ENCODE data around the gene RALGPS1. TPM values are rescaled to one million over a fixed set of nuclear protein-coding genes. Genes with fewer than 3 reads are reported as not detected.

The RALGPS1 gene
- total and polyA plus RNA-seq, 8 donors, result 4.7 to 150 (median 42.2) TPM

DNA sequence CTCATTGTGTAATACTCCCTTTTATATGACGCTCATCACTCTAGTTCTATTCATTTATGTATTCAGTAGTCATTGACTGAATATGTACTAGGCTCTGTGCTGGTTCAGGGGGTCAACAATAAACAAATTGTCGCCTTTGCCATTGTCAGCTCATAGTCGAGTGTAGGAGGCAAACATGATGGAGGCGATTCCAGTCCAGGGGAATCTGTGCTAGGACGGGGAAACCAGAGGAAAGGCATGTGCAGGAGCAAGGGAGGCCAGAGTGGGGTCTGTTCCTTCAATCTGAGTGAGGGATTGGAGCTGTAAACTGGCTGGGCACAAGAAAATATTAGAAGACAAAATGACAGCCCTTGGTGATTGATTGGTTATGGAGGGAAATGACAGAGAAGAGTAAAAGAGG lies 123.9 kb downstream of the RALGPS1 start:
- TF ChIP-seq POLR2A (IDR thresholded peaks at IDR 0.05) (no peak), POLR2AphosphoS5 (IDR thresholded peaks at IDR 0.05) (no peak), EP300 (IDR thresholded peaks at IDR 0.05) (no peak)
- TF ChIP-seq, protein P1, sequence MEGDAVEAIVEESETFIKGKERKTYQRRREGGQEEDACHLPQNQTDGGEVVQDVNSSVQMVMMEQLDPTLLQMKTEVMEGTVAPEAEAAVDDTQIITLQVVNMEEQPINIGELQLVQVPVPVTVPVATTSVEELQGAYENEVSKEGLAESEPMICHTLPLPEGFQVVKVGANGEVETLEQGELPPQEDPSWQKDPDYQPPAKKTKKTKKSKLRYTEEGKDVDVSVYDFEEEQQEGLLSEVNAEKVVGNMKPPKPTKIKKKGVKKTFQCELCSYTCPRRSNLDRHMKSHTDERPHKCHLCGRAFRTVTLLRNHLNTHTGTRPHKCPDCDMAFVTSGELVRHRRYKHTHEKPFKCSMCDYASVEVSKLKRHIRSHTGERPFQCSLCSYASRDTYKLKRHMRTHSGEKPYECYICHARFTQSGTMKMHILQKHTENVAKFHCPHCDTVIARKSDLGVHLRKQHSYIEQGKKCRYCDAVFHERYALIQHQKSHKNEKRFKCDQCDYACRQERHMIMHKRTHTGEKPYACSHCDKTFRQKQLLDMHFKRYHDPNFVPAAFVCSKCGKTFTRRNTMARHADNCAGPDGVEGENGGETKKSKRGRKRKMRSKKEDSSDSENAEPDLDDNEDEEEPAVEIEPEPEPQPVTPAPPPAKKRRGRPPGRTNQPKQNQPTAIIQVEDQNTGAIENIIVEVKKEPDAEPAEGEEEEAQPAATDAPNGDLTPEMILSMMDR (IDR thresholded peaks at IDR 0.05), result no peak
- peaks cover 0 to 10% (median 4%) of the 10 kb centered on the region in 4 donors for H3K4me1 ChIP-seq
- H3K4me3 ChIP-seq, result no peak overlapping the region
- no peaks in the 10 kb centered on the region for H3K36me3 ChIP-seq
- 94 to 96% (median 94%) methylated on average over 5 of the region's 5 CpGs for WGBS, 5 donors
- intact Hi-C loops (cut with DNase I; ENCODE audit: low total_unique reads), result no loop called here
- H3K27ac ChIP-seq, result no peak overlapping the region
- DNase-seq, result no peak
- H3K27me3 ChIP-seq, result no peaks in the 10 kb centered on the region
- no peaks in the 10 kb centered on the region for H3K9me3 ChIP-seq

DNA sequence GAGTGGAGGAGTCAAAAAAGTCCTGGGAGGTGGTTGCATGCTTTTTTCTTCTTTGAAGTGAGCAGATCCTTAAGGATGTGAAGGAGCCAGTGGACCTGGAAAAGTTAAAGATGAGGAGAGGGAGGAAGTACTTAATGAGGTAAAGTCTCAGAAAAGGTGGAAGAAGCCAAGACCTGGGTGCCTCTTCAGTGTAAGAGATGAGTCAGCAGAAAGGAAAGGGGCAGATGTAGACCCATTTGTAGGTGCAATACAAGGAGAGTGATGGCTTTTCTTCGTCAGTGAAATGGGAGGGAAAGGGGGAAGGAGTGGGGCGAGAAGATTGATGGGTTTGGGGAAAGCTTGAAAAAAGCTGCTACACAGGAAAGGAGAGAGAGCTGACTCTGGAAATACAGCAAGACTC lies 124.9 kb downstream of the RALGPS1 start:
- H3K4me3 ChIP-seq, result no peak overlapping the region
- no peaks in the 10 kb centered on the region for H3K27me3 ChIP-seq
- peaks cover 0 to 5% (median 2%) of the 10 kb centered on the region in 4 donors for H3K4me1 ChIP-seq
- intact Hi-C loops (cut with DNase I; ENCODE audit: low total_unique reads), result no loop called here
- WGBS, 5 donors, result 95 to 100% (median 98%) methylated on average over 2 of the region's 2 CpGs
- no peaks in the 10 kb centered on the region for H3K9me3 ChIP-seq
- no peak for DNase-seq
- H3K36me3 ChIP-seq, result no peaks in the 10 kb centered on the region
- H3K27ac ChIP-seq, result no peak overlapping the region
- no peak for TF ChIP-seq EP300 (IDR thresholded peaks at IDR 0.05)
- no peak for TF ChIP-seq POLR2A (IDR thresholded peaks at IDR 0.05)
- no peak for TF ChIP-seq POLR2AphosphoS5 (IDR thresholded peaks at IDR 0.05)
- TF ChIP-seq, protein P1 (IDR thresholded peaks at IDR 0.05), result no peak

DNA sequence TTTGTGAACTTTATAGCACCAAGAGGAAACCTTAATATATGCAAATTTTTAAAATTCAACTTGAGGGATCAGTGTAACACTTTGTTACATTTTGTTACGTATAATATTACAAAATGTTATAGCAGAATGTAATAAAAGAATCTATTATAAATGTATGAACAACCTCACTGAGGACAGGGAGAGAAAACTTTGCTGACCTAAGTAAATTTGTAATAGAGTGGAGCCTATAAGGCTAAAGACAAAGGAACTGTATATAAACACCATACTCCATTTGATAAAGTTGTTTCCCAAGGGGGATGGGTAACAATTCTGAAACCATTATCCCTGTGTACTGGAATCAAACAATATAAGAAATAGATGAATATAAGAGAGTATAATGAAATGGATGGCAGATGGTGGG lies 130.6 kb downstream of the RALGPS1 start:
- intact Hi-C loops (cut with DNase I; ENCODE audit: low total_unique reads), result no loop called here
- DNase-seq, result no peak
- WGBS, 5 donors, result 91 to 98% (median 96%) methylated on average over 1 of the region's 1 CpG
- no peak overlapping the region for H3K27ac ChIP-seq
- H3K4me3 ChIP-seq, result no peak overlapping the region
- H3K4me1 ChIP-seq, result peaks cover 4 to 33% (median 15%) of the 10 kb centered on the region in 4 donors
- H3K36me3 ChIP-seq, result no peaks in the 10 kb centered on the region
- H3K27me3 ChIP-seq, result no peaks in the 10 kb centered on the region
- TF ChIP-seq EP300 (IDR thresholded peaks at IDR 0.05), result no peak
- no peak for TF ChIP-seq POLR2AphosphoS5 (IDR thresholded peaks at IDR 0.05)
- TF ChIP-seq POLR2A (IDR thresholded peaks at IDR 0.05), result no peak
- TF ChIP-seq, protein P1 (IDR thresholded peaks at IDR 0.05), result no peak
- no peaks in the 10 kb centered on the region for H3K9me3 ChIP-seq

DNA sequence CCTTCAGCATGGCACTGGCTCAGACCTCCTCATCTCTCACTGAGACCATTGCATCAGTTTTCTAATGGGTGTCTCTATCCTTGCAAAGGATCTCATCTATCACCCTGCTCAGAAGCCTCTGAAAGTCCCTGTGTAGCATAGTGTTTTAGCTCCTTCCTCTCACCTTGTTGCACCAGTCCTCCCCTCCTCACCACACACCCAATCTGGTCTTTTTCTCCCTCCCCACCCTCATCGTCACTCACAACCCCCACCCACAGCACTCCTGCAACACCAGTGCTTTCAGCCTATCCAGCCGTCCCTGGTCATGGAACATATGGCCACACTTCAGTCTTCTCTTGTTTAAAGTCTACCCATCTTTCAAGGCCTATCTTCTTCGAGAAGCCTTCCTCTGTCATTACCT lies 133.4 kb downstream of the RALGPS1 start:
- Histone ChIP-seq H3K36me3 (peaks cover 0 to 8% (median 3%) of the 10 kb centered on the region in 4 donors), H3K4me3 (no peak overlapping the region), H3K27ac (peak overlapping the region in 1 of 5 donors; percentile 40), H3K4me1 (peaks cover 4 to 43% (median 20%) of the 10 kb centered on the region in 4 donors), H3K27me3 (no peaks in the 10 kb centered on the region), H3K9me3 (no peaks in the 10 kb centered on the region)
- WGBS, 5 donors, result 94 to 99% (median 97%) methylated on average over 3 of the region's 3 CpGs
- no peak for DNase-seq
- intact Hi-C loops (cut with DNase I; ENCODE audit: low total_unique reads), result no loop called here
- TF ChIP-seq POLR2AphosphoS5 (IDR thresholded peaks at IDR 0.05), result no peak

DNA sequence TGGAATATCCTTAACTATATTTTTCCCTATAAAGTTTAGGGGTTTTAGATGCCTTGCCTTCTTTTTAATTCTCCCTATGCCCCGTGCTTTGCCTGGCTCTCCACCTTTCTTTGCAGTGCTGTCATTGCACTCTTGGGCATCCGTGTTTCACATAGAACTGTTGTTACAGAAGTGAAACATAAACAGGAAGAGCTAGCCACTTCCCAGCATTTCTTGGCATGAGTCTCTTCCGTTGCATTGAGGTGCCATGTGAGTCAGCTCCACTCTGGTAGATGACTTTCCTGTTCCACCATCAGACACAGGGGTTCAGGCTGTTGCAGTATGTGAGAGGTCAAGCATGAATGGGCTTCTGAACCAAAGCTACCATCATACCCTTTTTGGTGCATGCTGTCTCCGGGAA lies 134.5 kb downstream of the RALGPS1 start:
- H3K36me3 ChIP-seq, result peaks cover 0 to 18% (median 9%) of the 10 kb centered on the region in 4 donors
- TF ChIP-seq, protein P1 (IDR thresholded peaks at IDR 0.05), result peak in 4 of 7 experiments; percentile 12 to 36 (median 24)
- TF ChIP-seq POLR2AphosphoS5 (IDR thresholded peaks at IDR 0.05) (peak; percentile 38 to 90 (median 42)), EP300 (IDR thresholded peaks at IDR 0.05) (no peak), POLR2A (IDR thresholded peaks at IDR 0.05) (no peak)
- H3K27me3 ChIP-seq, result no peaks in the 10 kb centered on the region
- peak overlapping the region in 4 of 5 donors; percentile 9 to 42 (median 27) for H3K27ac ChIP-seq
- intact Hi-C loops (cut with DNase I; ENCODE audit: low total_unique reads), result no loop called here
- DNase-seq, result peak; percentile 27 to 75
- WGBS, 5 donors, result 55 to 66% (median 65%) methylated on average over 4 of the region's 4 CpGs
- no peak overlapping the region for H3K4me3 ChIP-seq
- H3K4me1 ChIP-seq, result peaks cover 4 to 54% (median 26%) of the 10 kb centered on the region in 4 donors
- H3K9me3 ChIP-seq, result no peaks in the 10 kb centered on the region
